ENCODE measurements around the gene CADPS.

GRCh38 chr3:62557450-62557849 lies 317.8 kb downstream of the CADPS start:
- TF ChIP-seq CTCF (conservative IDR thresholded peaks at IDR 0.05; ENCODE audit: low read length) (no peak), EZH2phosphoT487 (IDR thresholded peaks at IDR 0.05; ENCODE audit: borderline replicate concordance, low read depth, low read length) (no peak)

Measured in OCI-LY7 (cell line).